HepG2 (cell line): ENCODE results near the gene SLC26A4. TPM values are rescaled to one million over a fixed set of nuclear protein-coding genes. Genes with fewer than 3 reads are reported as not detected.

Experiments used
- ATAC-seq: fragments of 200-7000 bp; cut with Tn5 transposase; 3 replicates; pipeline ENCODE4 v1.9.1; 2020; ENCODE audit warnings: mild to moderate bottlenecking, moderate library complexity
- BruUV-seq: library from RNA; stranded (reverse); fragments of 400-500 nt; replicated peaks from 2 replicates; lab custom pipeline; 2021; lab: Mats Ljungman, UMichigan
- CTCF ChIA-PET: fragments of 300-600 bp; formaldehyde crosslinking; extraction: SDS; loops from one replicate; lab custom pipeline; 2021; ENCODE audit warnings: low total read pairs, inconsistent platforms, low intra/inter-chr PET ratio; lab: Yijun Ruan, JAX
- POLR2A ChIA-PET: fragments of 350-600 bp; sonication (Branson Sonifier 250); formaldehyde crosslinking; loops from one replicate; lab custom pipeline; 2020; ENCODE audit warnings: antibody characterized with exemption, inconsistent platforms; lab: Yijun Ruan, JAX
- DNase-seq: peaks from one replicate; pipeline ENCODE4 v3.0.0-alpha.2; 2015; ENCODE audit warnings: low spot score
- FAIRE-seq: peaks from 3 replicates; lab custom pipeline; 2011; peaks lifted over from hg19 to GRCh38; lab: Jason Lieb, UNC
- H2AFZ ChIP-seq: one replicate; pipeline ENCODE4 v1.6.1; 2011; ENCODE audit warnings: low read length, inconsistent platforms
- H3K27ac ChIP-seq: fragments of 300-600 bp; 3 replicates; pipeline ENCODE4 v1.8.0; 2011; ENCODE audit warnings: mixed run types, mild to moderate bottlenecking, mixed read lengths, low read length, inconsistent platforms; ENCODE audit not compliant: insufficient read depth; ENCODE audit errors: extremely low read length
- H3K27me3 ChIP-seq, 2 experiments: fragments of 200-600 bp in 1 of 2; 2 replicates in 1 of 2; 3 replicates in 1 of 2; pipeline versions ENCODE4 v1.6.0 to v1.8.0; 2011; ENCODE audit warnings: low read length in 2 of 2, mild to moderate bottlenecking in 2 of 2, moderate library complexity in 2 of 2, inconsistent platforms in 1 of 2; ENCODE audit not compliant: insufficient read depth in 2 of 2, control insufficient read depth in 1 of 2
- H3K36me3 ChIP-seq, 2 experiments: fragments of 200-600 bp in 1 of 2; replicated peaks in 1 of 2; 2 replicates in 1 of 2; 3 replicates in 1 of 2; pipeline versions ENCODE4 v1.5.1 to v1.8.0; 2011; ENCODE audit warnings: low read length in 2 of 2, inconsistent platforms in 1 of 2; ENCODE audit not compliant: insufficient read depth in 2 of 2, control insufficient read depth in 1 of 2
- H3K4me1 ChIP-seq: 2 replicates; pipeline ENCODE4 v1.5.1; 2012; ENCODE audit warnings: low read length, inconsistent platforms; ENCODE audit not compliant: insufficient read depth
- H3K4me2 ChIP-seq: 2 replicates; pipeline ENCODE4 v1.6.0; 2011; ENCODE audit warnings: low read depth, low read length, inconsistent platforms
- H3K4me3 ChIP-seq, 3 experiments: fragments of 200-600 bp in 1 of 3; sonication (generic), shearing (Covaris generic) in 1 of 3; replicated peaks in 1 of 3; 2 replicates each; pipeline ENCODE4 v1.5.1; 2011 to 2016; ENCODE audit warnings: low read length in 3 of 3, inconsistent platforms in 2 of 3, low read depth in 2 of 3, mild to moderate bottlenecking in 2 of 3, control low read depth in 1 of 3, mixed read lengths in 1 of 3; ENCODE audit not compliant: insufficient read depth in 1 of 3
- H3K79me2 ChIP-seq: one replicate; pipeline ENCODE4 v1.6.1; 2011; ENCODE audit warnings: low read length, inconsistent platforms; ENCODE audit not compliant: insufficient read depth
- H3K9ac ChIP-seq: 2 replicates; pipeline ENCODE4 v1.6.0; 2011; ENCODE audit warnings: mild to moderate bottlenecking, low read depth, low read length, inconsistent platforms; ENCODE audit not compliant: insufficient read depth
- H3K9me3 ChIP-seq: 2 replicates; pipeline ENCODE4 v1.5.1; 2012; ENCODE audit warnings: mild to moderate bottlenecking, low read length
- H4K20me1 ChIP-seq: 2 replicates; pipeline ENCODE4 v1.6.0; 2011; ENCODE audit warnings: inconsistent platforms, mild to moderate bottlenecking, low read length, moderate library complexity; ENCODE audit not compliant: insufficient read depth
- ARNT ChIP-seq: fragments of 450-650 bp; IDR thresholded peaks from 2 replicates; pipeline ENCODE4 v1.6.1; 2017
- NCOA2 ChIP-seq: sonication (generic); formaldehyde crosslinking; IDR thresholded peaks from 2 replicates; pipeline ENCODE4 v1.8.0; 2022; ENCODE audit warnings: inconsistent platforms
- ZNF549 ChIP-seq: sonication (generic); formaldehyde crosslinking; IDR thresholded peaks from 2 replicates; pipeline ENCODE4 v1.5.0; 2020; ENCODE audit warnings: missing genetic modification reagents
- ZNF672 ChIP-seq: sonication (generic); formaldehyde crosslinking; IDR thresholded peaks from 2 replicates; pipeline ENCODE4 v1.8.1; 2022; ENCODE audit warnings: missing genetic modification reagents
- ZNF746 ChIP-seq: sonication (generic); formaldehyde crosslinking; IDR thresholded peaks from 2 replicates; pipeline ENCODE4 v1.8.0; 2022; ENCODE audit warnings: mild to moderate bottlenecking, missing genetic modification reagents
- WGBS: methylation state at CpG from one replicate; pipeline ENCODE4 v1.1.6; 2017; ENCODE audit warnings: low lambda C conversion rate; 5-methylcytosine and 5-hydroxymethylcytosine counted together
- in situ Hi-C: cut with HindIII; loops from 2 replicates; pipeline ENCODE4 v1.10.0; 2017; ENCODE audit warnings: low pct_unique_long_range_greater_than_20kb; ENCODE audit not compliant: extremely low pct_ligation_motif_present
- intact Hi-C: fragments of 100-400 bp; cut with micrococcal nuclease; formaldehyde crosslinking; loops from one replicate; pipeline ENCODE4 v1.10.0; 2022; ENCODE audit not compliant: unreplicated experiment
- polyA plus RNA-seq, 8 experiments: library from polyadenylated mRNA; depleted of rRNA in 3 of 8; stranded (reverse) in 7 of 8; unstranded in 1 of 8; fragments of >200 nt; fragmentation: Illumina TruSeq in 4 of 8; extraction: Trizol in 4 of 8; gene quantifications; 2 replicates each; pipeline versions ENCODE4 v1.2.1 to v1.2.3, GENCODE V29; 2011 to 2016; ENCODE audit warnings: low read depth in 4 of 8, missing spikeins in 1 of 8, mixed read lengths in 1 of 8; ENCODE audit not compliant: insufficient read depth in 1 of 8
- total RNA-seq, 5 experiments: library from RNA; depleted of rRNA; stranded (reverse); fragments of >200 nt; fragmentation: Illumina TruSeq; extraction: Trizol; gene quantifications; 2 replicates each; pipeline ENCODE4 v1.2.3, GENCODE V29; 2016; ENCODE audit warnings: low read depth in 1 of 5
- TF ChIP-seq, protein P1 (sequence below): sonication (generic); formaldehyde crosslinking; IDR thresholded peaks from 2 replicates; pipeline ENCODE4 v1.4.0; 2020; ENCODE audit warnings: missing genetic modification reagents
- TF ChIP-seq, protein P2 (sequence below): sonication (generic); formaldehyde crosslinking; IDR thresholded peaks from 2 replicates; pipeline ENCODE4 v1.4.0; 2020; ENCODE audit warnings: mild to moderate bottlenecking, missing genetic modification reagents
- TF ChIP-seq, protein P3 (sequence below): sonication (generic); formaldehyde crosslinking; IDR thresholded peaks from 2 replicates; pipeline ENCODE4 v1.4.0; 2020; ENCODE audit warnings: missing genetic modification reagents

The SLC26A4 gene
- total and polyA plus RNA-seq, 2 of the 13 experiments (the other 11 are each of a cell fraction or from before 2014, with no cell fraction given) = 0.08 to 0.11 TPM

DNA sequence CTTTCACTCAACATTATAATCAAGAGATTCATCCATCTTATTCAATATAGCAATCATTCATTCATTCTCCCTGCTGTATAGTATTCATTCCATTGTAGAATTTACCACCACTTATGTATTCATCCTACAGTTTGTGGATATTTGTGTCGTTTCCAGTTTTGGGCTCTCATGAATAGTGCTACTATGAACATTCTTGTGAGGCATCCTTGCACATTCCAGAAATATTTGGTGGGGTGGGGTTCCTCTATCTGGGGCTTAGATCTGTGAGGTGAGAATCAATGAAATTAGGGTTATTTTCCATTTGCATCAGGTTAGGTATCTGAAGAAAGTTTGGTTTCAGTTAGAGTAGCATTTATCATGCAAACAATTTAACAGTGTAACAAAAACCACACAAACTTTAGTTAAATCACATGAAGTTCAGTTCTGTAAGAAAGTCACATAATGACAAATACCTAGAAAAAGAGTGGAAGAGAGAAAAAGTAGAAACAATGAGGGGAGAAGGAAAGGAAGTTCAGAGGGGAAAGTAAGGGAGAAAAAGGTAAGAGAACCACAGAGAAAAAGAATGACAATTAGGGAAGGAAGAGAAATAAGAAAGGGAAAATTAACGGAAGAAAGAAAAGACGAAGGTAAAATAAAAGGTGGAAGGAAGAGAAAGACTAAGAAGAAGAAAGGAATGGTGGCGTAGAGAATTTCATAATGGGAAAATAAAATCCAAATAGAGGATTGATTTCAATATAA is 58.0 kb downstream of the SLC26A4 start:
- H4K20me1 ChIP-seq = no peaks in the 10 kb centered on the region
- H2AFZ ChIP-seq = no peak overlapping the region
- H3K27me3 ChIP-seq = no peaks in the 10 kb centered on the region; a peak in 1 of 5 replicates
- in situ Hi-C loops (loop anchor here (25.0 kb wide), 1 partner anchor 506 kb away; no protein-coding TSS in a partner anchor), intact Hi-C loops (no loop called here)
- no peaks in the 10 kb centered on the region for H3K9me3 ChIP-seq
- no peaks in the 10 kb centered on the region for H3K79me2 ChIP-seq
- no peak overlapping the region for H3K4me3 ChIP-seq
- CTCF ChIA-PET = no interaction called here
- POLR2A ChIA-PET = no interaction called here
- WGBS = 5% methylated on average over 4 of the region's 4 CpGs
- no peak for FAIRE-seq
- BruUV-seq = no TSS peak
- no peaks in the 10 kb centered on the region for H3K36me3 ChIP-seq
- no peak overlapping the region for H3K4me2 ChIP-seq
- no peak for ATAC-seq
- H3K9ac ChIP-seq = no peak overlapping the region
- no peak overlapping the region for H3K27ac ChIP-seq
- H3K4me1 ChIP-seq = no peaks in the 10 kb centered on the region
- no peak for DNase-seq
- TF ChIP-seq ARNT = 0 out of 2 replicates have a peak, but pooled peaks have one; percentile 18
- TF ChIP-seq ZNF746 (CRISPR knock-in tag) = no peak

DNA sequence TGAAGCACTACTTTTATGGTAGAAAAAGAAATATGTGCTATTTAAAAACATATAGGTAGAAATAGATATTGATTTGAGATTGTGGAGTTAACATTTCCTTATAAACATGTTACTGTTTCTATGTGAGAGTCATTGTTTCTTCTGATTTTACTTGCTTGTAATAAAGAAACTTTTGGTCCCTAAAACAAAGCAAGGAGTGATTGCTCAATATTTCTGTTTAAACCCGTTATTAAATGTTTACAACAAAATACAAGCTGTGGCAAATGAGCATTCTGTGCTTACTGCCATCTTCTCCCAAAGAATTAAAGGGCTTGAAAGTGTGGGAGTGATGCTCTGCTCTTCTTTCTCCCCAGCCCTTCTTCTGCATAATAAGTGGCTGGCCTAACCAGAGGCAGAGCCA is 60.7 kb downstream of the SLC26A4 start:
- no peaks in the 10 kb centered on the region for H4K20me1 ChIP-seq
- intact Hi-C loops (loop anchor here (10.0 kb wide), 1 partner anchor 926 kb away; no protein-coding TSS in a partner anchor), in situ Hi-C loops (loop anchor here (5.0 to 25.0 kb wide), 2 partner anchors 254 to 509 kb away; no protein-coding TSS in a partner anchor)
- H3K9ac ChIP-seq = no peak overlapping the region
- WGBS = 6% methylated on average over 1 of the region's 1 CpG
- ATAC-seq = no peak
- no peak overlapping the region for H3K4me3 ChIP-seq
- H3K9me3 ChIP-seq = no peaks in the 10 kb centered on the region
- ChIA-PET POLR2A (no interaction called here), CTCF (no interaction called here)
- no peak overlapping the region for H3K27ac ChIP-seq
- H3K79me2 ChIP-seq = no peaks in the 10 kb centered on the region
- no peak overlapping the region for H2AFZ ChIP-seq
- no peaks in the 10 kb centered on the region for H3K36me3 ChIP-seq
- H3K4me1 ChIP-seq = no peaks in the 10 kb centered on the region
- BruUV-seq = no TSS peak
- H3K4me2 ChIP-seq = no peak overlapping the region
- no peak for FAIRE-seq
- TF ChIP-seq, protein P1, sequence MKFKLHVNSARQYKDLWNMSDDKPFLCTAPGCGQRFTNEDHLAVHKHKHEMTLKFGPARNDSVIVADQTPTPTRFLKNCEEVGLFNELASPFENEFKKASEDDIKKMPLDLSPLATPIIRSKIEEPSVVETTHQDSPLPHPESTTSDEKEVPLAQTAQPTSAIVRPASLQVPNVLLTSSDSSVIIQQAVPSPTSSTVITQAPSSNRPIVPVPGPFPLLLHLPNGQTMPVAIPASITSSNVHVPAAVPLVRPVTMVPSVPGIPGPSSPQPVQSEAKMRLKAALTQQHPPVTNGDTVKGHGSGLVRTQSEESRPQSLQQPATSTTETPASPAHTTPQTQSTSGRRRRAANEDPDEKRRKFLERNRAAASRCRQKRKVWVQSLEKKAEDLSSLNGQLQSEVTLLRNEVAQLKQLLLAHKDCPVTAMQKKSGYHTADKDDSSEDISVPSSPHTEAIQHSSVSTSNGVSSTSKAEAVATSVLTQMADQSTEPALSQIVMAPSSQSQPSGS (CRISPR knock-in tag) = no peak
- no peak for TF ChIP-seq ZNF549 (CRISPR knock-in tag)
- TF ChIP-seq, protein P2, sequence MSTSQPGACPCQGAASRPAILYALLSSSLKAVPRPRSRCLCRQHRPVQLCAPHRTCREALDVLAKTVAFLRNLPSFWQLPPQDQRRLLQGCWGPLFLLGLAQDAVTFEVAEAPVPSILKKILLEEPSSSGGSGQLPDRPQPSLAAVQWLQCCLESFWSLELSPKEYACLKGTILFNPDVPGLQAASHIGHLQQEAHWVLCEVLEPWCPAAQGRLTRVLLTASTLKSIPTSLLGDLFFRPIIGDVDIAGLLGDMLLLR = no peak
- TF ChIP-seq ZNF672 (CRISPR knock-in tag) = no peak
- TF ChIP-seq NCOA2 (CRISPR knock-in tag) = no peak
- TF ChIP-seq, protein P3, sequence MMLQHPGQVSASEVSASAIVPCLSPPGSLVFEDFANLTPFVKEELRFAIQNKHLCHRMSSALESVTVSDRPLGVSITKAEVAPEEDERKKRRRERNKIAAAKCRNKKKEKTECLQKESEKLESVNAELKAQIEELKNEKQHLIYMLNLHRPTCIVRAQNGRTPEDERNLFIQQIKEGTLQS (CRISPR knock-in tag) = no peak
- H3K27me3 ChIP-seq = no peaks in the 10 kb centered on the region; a peak in 1 of 5 replicates
- no peak for DNase-seq
